GM21717 (cell line): ENCODE results near the gene C6orf15.
A peak's percentile ranks its signal among the peaks of the same experiment; 100 is the strongest.
"Not testable (repeated sequence)": the region's sequence is repeated elsewhere in the genome, so short reads cannot be mapped to it uniquely, and the experiment has no call there.

Source experiments
- ATAC-seq: cut with Tn5 transposase; IDR thresholded peaks from one replicate; pipeline ENCODE4 v1.9.1; 2021; ENCODE audit warnings: mild to moderate bottlenecking, moderate library complexity; ENCODE audit not compliant: unreplicated experiment

Gene C6orf15

GRCh38 chr6:31070711-31071197 lies 41.6 kb downstream of the C6orf15 start:
- ATAC-seq, result no peak

DNA sequence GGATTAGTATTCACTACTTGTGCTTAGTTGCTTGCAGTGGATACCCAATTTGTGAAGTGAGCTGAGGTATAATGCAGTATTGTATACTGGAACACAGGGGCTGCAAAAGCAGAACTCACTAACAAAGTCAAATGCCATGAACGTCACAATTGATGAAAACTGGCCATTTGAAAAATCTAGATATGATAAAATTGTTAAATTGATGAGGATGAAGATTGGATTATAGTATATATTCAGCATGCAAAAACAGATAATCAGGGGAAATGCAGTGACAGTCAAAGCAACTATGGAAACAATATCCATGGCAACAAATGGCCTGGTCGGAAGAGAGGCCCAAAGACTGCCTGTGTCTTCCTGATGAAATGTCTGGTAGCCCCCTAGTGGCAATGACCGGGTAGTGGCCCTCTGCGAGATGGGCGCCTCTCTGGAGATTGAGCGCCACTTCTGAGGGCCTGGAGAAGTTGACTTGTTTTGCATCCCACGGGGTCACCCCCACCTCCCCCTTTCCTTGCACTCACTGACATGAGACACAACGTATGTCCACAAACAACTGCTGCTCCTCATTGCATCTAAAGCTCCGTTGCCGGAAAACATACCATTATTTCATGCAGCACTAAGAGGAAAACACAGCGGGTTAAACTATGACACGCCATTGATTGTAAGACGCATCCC lies 43.6 kb downstream of the C6orf15 start:
- peak; percentile 63 for ATAC-seq

- ATAC-seq, result not testable (repeated sequence)
These were observed 44.3 kb downstream of the C6orf15 start for GRCh38 chr6:31067891-31068668.

DNA sequence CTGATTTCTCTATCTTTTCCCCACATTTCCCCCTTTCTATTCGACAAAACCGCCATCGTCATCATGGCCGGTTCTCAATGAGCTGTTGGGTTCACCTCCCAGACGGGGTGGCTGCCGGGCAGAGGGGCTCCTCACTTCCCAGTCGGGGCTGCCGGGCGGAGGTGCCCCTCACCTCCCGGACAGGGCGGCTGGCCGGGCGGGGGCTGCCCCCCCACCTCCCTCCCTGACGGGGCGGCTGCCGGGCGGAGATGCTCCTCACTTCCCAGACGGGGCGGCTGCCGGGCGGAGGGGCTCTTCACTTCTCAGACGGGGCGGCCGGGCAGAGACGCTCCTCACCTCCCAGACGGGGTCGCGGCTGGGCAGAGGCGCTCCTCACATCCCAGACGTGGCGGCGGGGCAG lies 45.3 kb downstream of the C6orf15 start:
- not testable (repeated sequence) for ATAC-seq

GRCh38 chr6:31065556-31065955 lies 46.8 kb downstream of the C6orf15 start:
- ATAC-seq, result no peak

GRCh38 chr6:31063906-31064435 lies 48.4 kb downstream of the C6orf15 start:
- ATAC-seq, result no peak
